SU-DHL-6 (cell line): ENCODE results near the gene BTG4.

Source experiments
- EZH2phosphoT487 ChIP-seq: fragments of 200-600 bp; sonication (generic), shearing (Covaris generic); conservative IDR thresholded peaks from 2 replicates; pipeline ENCODE4 v1.6.1; 2018; ENCODE audit warnings: mild to moderate bottlenecking, antibody characterized with exemption, low read length, moderate library complexity, mixed read lengths
- TF ChIP-seq, protein P1 (sequence below): fragments of 200-600 bp; sonication (generic); IDR thresholded peaks from one replicate; pipeline ENCODE4 v1.5.1; 2017; ENCODE audit warnings: antibody characterized with exemption, mild to moderate bottlenecking, low read length, moderate library complexity; ENCODE audit not compliant: insufficient read depth, poor library complexity, severe bottlenecking

DNA sequence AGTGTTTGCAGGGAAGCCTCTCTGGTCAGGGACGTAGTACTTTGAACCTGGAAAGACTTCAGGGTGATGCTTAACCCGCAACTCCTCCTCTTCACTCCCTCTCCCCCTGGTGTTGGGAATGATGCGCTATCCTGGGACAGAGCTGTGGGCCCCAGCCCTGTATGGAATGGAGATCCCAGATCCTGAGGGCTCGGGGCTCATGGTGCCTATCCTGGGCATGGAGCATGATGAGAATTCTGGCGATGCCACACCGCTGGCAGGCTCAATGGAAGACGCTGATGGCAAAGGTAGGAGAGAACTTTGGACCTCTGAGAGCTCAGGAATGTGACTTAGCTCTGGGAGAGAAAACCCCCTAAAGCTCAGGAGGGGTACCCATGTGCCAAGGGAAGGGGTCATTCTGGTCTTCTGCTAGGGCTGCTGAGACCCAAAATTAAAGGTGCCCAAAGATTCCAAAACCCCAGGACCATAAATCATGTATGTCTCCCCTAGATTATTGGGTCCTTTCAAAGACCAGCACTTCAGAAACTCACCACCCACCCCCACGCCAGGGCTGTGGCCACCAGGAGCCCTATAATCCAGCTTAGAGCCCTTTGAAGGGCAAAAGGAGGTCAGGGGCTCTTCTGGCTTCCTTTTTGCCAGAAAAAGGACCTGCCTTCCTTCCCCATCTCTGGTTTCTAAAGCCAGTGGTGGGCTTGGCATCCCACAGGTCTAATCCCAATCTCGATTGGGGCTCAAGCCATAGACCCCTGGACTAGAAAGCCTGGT lies 52.5 kb downstream of the BTG4 start:
- TF ChIP-seq, protein P1, sequence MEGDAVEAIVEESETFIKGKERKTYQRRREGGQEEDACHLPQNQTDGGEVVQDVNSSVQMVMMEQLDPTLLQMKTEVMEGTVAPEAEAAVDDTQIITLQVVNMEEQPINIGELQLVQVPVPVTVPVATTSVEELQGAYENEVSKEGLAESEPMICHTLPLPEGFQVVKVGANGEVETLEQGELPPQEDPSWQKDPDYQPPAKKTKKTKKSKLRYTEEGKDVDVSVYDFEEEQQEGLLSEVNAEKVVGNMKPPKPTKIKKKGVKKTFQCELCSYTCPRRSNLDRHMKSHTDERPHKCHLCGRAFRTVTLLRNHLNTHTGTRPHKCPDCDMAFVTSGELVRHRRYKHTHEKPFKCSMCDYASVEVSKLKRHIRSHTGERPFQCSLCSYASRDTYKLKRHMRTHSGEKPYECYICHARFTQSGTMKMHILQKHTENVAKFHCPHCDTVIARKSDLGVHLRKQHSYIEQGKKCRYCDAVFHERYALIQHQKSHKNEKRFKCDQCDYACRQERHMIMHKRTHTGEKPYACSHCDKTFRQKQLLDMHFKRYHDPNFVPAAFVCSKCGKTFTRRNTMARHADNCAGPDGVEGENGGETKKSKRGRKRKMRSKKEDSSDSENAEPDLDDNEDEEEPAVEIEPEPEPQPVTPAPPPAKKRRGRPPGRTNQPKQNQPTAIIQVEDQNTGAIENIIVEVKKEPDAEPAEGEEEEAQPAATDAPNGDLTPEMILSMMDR = no peak
- TF ChIP-seq EZH2phosphoT487 = no peak
